Measurements from ENCODE around the gene G6PC1. TPM values are rescaled to one million over a fixed set of nuclear protein-coding genes. Genes with fewer than 3 reads are reported as not detected.
A peak's percentile ranks its signal among the peaks of the same experiment; 100 is the strongest.

Gene G6PC1
- total RNA-seq, 2 donors from 2014 or later, result not detected

DNA sequence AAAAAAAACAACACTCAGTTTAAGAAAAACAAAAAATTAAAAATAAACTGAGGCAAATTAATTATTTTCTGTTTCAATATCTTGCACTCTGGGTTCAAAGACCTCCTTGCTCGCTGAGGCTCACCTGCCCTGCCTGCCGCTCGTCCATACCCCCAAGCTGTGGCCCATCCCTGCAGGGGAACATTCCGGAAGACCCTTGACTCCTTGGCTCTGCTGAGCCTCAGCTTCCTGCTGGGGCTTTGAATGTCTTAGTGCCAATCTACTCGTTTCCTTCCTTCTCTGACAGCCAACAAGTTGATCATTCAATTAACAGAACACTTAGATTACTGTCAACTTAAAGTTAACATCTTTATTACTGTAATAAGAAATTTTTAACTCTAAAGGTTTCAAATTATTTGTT, 24.3 kb downstream of the G6PC1 start:
- Histone ChIP-seq H3K4me3 (no peak overlapping the region), H3K4me1 (replicated peaks) (no peaks in the 10 kb centered on the region), H3K9me3 (no peaks in the 10 kb centered on the region), H3K27me3 (replicated peaks; ENCODE audit: insufficient read depth) (no peaks in the 10 kb centered on the region), H3K27ac (no peak overlapping the region), H3K36me3 (no peaks in the 10 kb centered on the region)
- WGBS, result 74% methylated on average over 5 of the region's 5 CpGs
- TF ChIP-seq POLR2A (IDR thresholded peaks at IDR 0.05), result no peak
- TF ChIP-seq, protein P1, sequence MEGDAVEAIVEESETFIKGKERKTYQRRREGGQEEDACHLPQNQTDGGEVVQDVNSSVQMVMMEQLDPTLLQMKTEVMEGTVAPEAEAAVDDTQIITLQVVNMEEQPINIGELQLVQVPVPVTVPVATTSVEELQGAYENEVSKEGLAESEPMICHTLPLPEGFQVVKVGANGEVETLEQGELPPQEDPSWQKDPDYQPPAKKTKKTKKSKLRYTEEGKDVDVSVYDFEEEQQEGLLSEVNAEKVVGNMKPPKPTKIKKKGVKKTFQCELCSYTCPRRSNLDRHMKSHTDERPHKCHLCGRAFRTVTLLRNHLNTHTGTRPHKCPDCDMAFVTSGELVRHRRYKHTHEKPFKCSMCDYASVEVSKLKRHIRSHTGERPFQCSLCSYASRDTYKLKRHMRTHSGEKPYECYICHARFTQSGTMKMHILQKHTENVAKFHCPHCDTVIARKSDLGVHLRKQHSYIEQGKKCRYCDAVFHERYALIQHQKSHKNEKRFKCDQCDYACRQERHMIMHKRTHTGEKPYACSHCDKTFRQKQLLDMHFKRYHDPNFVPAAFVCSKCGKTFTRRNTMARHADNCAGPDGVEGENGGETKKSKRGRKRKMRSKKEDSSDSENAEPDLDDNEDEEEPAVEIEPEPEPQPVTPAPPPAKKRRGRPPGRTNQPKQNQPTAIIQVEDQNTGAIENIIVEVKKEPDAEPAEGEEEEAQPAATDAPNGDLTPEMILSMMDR (IDR thresholded peaks at IDR 0.05), result no peak
- TF ChIP-seq POLR2AphosphoS5 (IDR thresholded peaks at IDR 0.05), result no peak
- intact Hi-C loops (cut with DNase I), result no loop called here
- no peak for DNase-seq (ENCODE audit: low spot score)

DNA sequence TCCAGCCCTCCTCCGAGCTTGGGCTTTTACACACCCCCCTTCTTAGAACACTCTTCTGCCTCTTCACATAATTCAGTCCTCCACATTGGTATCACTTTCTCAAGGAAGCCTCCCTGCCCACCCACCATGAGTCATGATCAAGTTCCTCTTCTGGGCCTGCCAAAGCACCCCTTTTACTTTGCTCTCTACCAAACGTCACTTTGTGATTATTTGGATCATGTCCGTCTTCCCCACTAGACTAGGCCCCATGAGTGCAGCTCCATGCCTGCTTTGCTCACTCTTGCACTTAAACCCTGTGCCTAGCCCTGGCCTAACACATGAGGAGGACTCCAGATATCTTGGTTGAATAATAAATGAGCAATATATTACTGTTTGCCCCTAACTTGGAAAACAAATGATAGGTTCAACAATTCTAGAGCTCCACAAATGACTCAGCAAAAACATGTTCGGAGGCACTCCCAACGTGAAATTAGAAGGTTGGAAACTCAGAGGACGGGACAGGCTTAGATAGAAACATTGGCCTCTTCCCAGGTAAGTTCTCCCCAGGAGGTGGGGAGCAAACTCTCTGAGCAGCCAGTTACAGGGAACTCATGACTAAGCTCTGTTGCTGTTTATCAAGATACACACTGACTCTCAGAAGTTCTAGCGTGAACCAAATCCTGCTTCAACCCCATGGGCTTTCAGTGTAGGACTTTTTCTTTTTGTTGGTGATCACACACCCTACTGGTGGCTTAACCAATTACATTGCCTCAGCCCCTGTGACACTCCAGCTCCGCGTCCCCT, 28.3 kb downstream of the G6PC1 start:
- Histone ChIP-seq H3K9me3 (no peaks in the 10 kb centered on the region), H3K27me3 (replicated peaks; ENCODE audit: insufficient read depth) (no peaks in the 10 kb centered on the region), H3K4me1 (replicated peaks) (no peaks in the 10 kb centered on the region), H3K36me3 (no peaks in the 10 kb centered on the region), H3K4me3 (no peak overlapping the region), H3K27ac (peak overlapping the region; percentile 26 to 61)
- 44% methylated on average over 9 of the region's 9 CpGs for WGBS
- intact Hi-C loops (cut with DNase I), result no loop called here
- peak; percentile 15 for DNase-seq (ENCODE audit: low spot score)
- TF ChIP-seq POLR2AphosphoS5 (IDR thresholded peaks at IDR 0.05) (peak; percentile 78), POLR2A (IDR thresholded peaks at IDR 0.05) (no peak)
- TF ChIP-seq, protein P1 (IDR thresholded peaks at IDR 0.05), result peak in 3 of 4 experiments; percentile 60 to 77 (median 64)

DNA sequence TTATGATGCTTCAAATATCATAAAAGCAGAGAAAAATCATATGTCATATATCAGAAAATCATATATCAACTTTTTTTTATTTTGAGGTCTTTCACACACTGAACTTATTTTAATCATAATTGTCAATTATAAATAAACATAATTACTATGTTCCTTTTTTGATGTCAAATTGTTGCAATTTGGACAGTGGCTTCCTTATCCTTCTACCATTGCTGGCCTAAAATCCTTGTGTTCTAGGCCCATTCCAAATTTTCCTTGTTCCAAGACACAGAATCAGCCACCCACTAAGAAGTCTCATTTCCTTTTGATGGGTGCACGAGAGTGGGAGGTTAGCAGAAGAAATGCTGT, 28.9 kb downstream of the G6PC1 start:
- intact Hi-C loops (cut with DNase I), result no loop called here
- WGBS, result 87% methylated on average over 1 of the region's 1 CpG
- no peaks in the 10 kb centered on the region for H3K4me1 ChIP-seq (replicated peaks)
- no peak for DNase-seq (ENCODE audit: low spot score)
- H3K9me3 ChIP-seq, result no peaks in the 10 kb centered on the region
- H3K27ac ChIP-seq, result no peak overlapping the region
- H3K27me3 ChIP-seq (replicated peaks; ENCODE audit: insufficient read depth), result no peaks in the 10 kb centered on the region
- TF ChIP-seq POLR2AphosphoS5 (IDR thresholded peaks at IDR 0.05), result no peak
- TF ChIP-seq, protein P1 (IDR thresholded peaks at IDR 0.05), result peak in 1 of 4 experiments; percentile 4
- no peaks in the 10 kb centered on the region for H3K36me3 ChIP-seq
- no peak overlapping the region for H3K4me3 ChIP-seq

DNA sequence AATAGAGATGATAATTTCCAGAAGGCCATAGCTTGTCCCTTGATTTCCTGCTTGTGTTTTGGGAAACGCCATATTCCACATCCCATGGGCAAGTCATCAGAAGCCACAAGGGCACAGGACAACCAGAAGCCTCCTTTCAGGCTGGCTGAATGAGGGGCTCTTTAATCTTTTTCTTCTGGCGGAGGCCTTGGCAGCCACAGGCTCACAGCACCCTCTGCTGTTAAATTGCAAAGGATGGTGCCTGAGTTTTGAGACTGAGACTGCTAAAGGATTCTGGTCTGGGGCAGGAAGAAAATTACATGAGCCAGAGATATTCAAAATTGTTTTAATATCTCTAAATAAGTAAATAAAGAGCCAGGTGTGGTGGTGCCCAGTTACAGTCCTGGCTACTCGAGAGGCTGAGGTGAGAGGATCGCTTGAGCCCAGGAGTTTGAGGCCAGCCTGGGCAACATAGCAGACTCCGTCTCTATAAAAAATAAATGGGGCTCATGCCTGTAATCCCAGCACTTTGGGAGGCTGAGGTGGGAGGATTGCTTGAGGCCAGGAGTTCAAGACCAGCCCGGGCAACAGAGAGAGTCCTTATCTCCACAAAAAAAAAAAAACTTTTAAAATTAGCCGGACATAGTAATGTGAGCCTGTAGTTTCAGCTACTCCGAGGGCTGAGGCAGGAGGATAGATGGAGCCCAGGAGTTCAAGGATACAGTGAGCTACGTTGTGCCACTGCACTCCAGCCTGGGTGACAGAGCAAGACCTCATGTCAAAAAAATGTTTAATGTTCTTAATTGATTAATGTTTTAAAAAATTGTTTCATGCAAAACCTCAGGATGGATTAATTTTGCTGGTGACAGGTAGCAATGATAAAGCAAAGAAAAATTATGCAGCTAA, 37.4 kb downstream of the G6PC1 start:
- Histone ChIP-seq H3K36me3 (no peaks in the 10 kb centered on the region), H3K4me1 (replicated peaks) (no peaks in the 10 kb centered on the region), H3K9me3 (no peaks in the 10 kb centered on the region), H3K4me3 (no peak overlapping the region), H3K27ac (no peak overlapping the region), H3K27me3 (replicated peaks; ENCODE audit: insufficient read depth) (no peaks in the 10 kb centered on the region)
- no peak for DNase-seq (ENCODE audit: low spot score)
- TF ChIP-seq, protein P1 (IDR thresholded peaks at IDR 0.05), result peak in 3 of 4 experiments; percentile 54 to 71 (median 68)
- no peak for TF ChIP-seq POLR2A (IDR thresholded peaks at IDR 0.05)
- WGBS, result 38% methylated on average over 9 of the region's 9 CpGs
- intact Hi-C loops (cut with DNase I), result loop anchor here (2.0 kb wide), 1 partner anchor 95 kb away; no protein-coding TSS in a partner anchor
